Measurements from ENCODE around the gene CNN2. TPM values are rescaled to one million over a fixed set of nuclear protein-coding genes. Genes with fewer than 3 reads are reported as not detected.

Gene CNN2
- total RNA-seq (2011; cell fraction: chromatin; rRNA removed; ENCODE audit: low replicate concordance): 25.1 and 70.9 TPM in 2 replicates
- 40.8 and 41.4 TPM in 2 replicates for total RNA-seq (2011; cell fraction: nucleolus; rRNA removed)
- total RNA-seq (2011; cell fraction: nucleoplasm; rRNA removed): 34.4 and 52.1 TPM in 2 replicates
- total RNA-seq (2014; rRNA removed) (82.3 and 124 TPM in 2 replicates), total RNA-seq (2014; rRNA removed; fragmentation: Illumina TruSeq; extraction: Trizol) (33.7 and 45.6 TPM in 2 replicates), total RNA-seq (2015; rRNA removed; fragmentation: Illumina TruSeq; extraction: Trizol) (52.7 and 54.9 TPM in 2 replicates), total RNA-seq (2021) (161 and 174 TPM in 2 replicates), polyA plus RNA-seq (2011; rRNA removed) (36.4 and 61.3 TPM in 2 replicates), polyA plus RNA-seq (2014; fragmentation: Illumina TruSeq; extraction: Trizol) (123 and 158 TPM in 2 replicates), polyA plus RNA-seq (2014; fragmentation: Nextera tagmentation; extraction: Ambion mirVana) (10 to 100 TPM; 12.1 to 12.8 TPM), polyA plus RNA-seq (2014; rRNA removed) (71.3 and 73.3 TPM in 2 replicates), polyA minus RNA-seq (2011; rRNA and poly(A)+ RNA removed) (45.8 and 50.7 TPM in 2 replicates), Bru-seq, nascent RNA (percentile 80 among the genes with signal in this experiment), BruChase-seq, experiment 1, labeled RNA remaining after a 2-hour chase (percentile 81 among the genes with signal in this experiment), BruChase-seq, experiment 2, labeled RNA remaining after a 6-hour chase (percentile 86 among the genes with signal in this experiment)
- 82.9 and 105 TPM in 2 replicates for polyA plus RNA-seq (2011; cell fraction: cytosol; rRNA removed)
- polyA plus RNA-seq (2011; cell fraction: nucleus; rRNA removed): 42.5 and 55.7 TPM in 2 replicates
- 82.7 and 152 TPM in 2 replicates for polyA plus RNA-seq (2012)
- 132 and 161 TPM in 2 replicates for polyA minus RNA-seq (2011; cell fraction: cytosol; rRNA and poly(A)+ RNA removed)
- 9.0 and 15.9 TPM in 2 replicates for polyA minus RNA-seq (2011; cell fraction: nucleus; rRNA and poly(A)+ RNA removed)
- long read RNA-seq, experiment 1, transcript CNN2-201 (7 exons, 2,179 nt): minor isoform, 91 of 342 reads
- long read RNA-seq, experiment 1, transcript CNN2-206 (1 exons, 2,266 nt): major isoform, 206 of 342 reads
- long read RNA-seq, experiment 1, transcript CNN2-208 (6 exons, 828 nt): minor isoform, 14 of 342 reads
- long read RNA-seq, experiment 1, partial matches to known transcripts: 23 of 342 reads
- long read RNA-seq, experiment 1, other reads (novel, unspliced or antisense): 4 of 342 reads
- long read RNA-seq, experiment 2, transcript CNN2-206 (1 exons, 2,266 nt): minor isoform, 36 of 145 reads
- long read RNA-seq, experiment 2, transcript CNN2-201 (7 exons, 2,179 nt): major isoform, 84 of 145 reads
- long read RNA-seq, experiment 2, partial matches to known transcripts: 16 of 145 reads
- long read RNA-seq, experiment 2, other reads (novel, unspliced or antisense): 5 of 145 reads
- long read RNA-seq, experiment 3, transcript CNN2-206 (1 exons, 2,266 nt): minor isoform, 10 of 143 reads
- long read RNA-seq, experiment 3, transcript CNN2-201 (7 exons, 2,179 nt): major isoform, 121 of 143 reads
- long read RNA-seq, experiment 3, partial matches to known transcripts: 1 of 143 reads
- long read RNA-seq, experiment 3, other reads (novel, unspliced or antisense): 5 of 143 reads

DNA sequence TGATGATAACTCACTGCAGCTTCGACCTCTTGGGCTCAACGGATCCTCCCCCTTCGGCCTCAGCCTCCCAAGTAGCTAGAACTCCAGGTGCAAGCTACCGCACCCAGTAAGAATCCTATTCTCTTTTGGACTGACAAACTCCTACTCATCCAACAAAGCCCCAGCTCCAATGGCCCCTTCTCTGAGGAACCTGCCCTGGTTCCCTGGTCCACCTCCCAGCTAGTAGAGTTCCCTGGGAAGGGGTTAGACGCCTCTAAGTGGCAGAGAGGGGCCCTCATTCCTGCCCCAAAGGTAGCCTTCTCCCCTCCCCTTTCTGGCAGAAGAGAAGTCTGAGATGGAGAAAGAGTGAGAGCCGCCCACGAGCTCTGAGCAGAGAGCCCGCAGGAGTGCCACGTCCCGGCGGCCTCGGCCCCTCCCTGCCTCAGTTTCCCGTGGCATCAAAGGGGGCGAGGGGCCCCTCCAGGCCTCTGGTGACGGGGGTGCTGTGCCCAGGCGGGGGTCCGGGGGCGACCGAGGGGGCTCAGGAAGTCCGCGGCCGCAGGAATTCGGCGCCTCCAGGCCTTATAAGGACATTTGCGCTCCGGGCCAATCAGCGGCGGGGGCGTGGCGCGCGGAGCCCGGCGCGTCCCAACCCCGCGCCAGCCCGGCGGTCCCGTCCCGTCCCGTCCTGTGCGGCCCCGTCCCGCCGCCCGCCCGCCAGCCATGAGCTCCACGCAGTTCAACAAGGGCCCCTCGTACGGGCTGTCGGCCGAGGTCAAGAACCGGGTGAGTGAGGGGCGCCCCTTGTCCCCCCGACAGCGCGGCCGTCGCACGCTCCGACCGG, at the start of gene CNN2:
TSS of gene CNN2 (plus strand) at position 649 of the 823 bp plus-strand sequence. CDS start at position 703, 54 bp downstream.
- peak within 1 kb of the TSS; percentile 87 to 93 for H3K9ac ChIP-seq (ENCODE audit: insufficient read depth in 1 of 2, low read depth in 2 of 2, low read length in 2 of 2)
- FAIRE-seq (peak; percentile 80), ATAC-seq (peak; percentile 89), DNase-seq (ENCODE audit: extremely low read depth in 1 of 4, low spot score in 3 of 4) (peak; percentile 76 to 88 (median 82))
- H4K20me1 ChIP-seq (replicated peaks; ENCODE audit: control insufficient read depth, insufficient read depth, low read length): peaks cover 1% of the 10 kb centered on the region; the same call in 1 of the 2 replicates
- H3K36me3 ChIP-seq (ENCODE audit: control insufficient read depth, insufficient read depth, low read length): peaks cover 9% of the 10 kb centered on the region; the same call in 1 of the 3 replicates
- no peaks in the 10 kb centered on the region for H3K9me3 ChIP-seq (replicated peaks; ENCODE audit: control insufficient read depth, insufficient read depth, low read depth, low read length)
- H3K9me1 ChIP-seq (ENCODE audit: control insufficient read depth, insufficient read depth, low read length): no peaks in the 10 kb centered on the region
- H3K4me1 ChIP-seq (replicated peaks in 1 of 2; ENCODE audit: control insufficient read depth in 2 of 2, insufficient read depth in 2 of 2, low read length in 2 of 2): peaks cover 22 to 73% of the 10 kb centered on the region in 2 experiments
- WGBS (ENCODE audit: insufficient coverage, low coverage, missing lambda C conversion rate): 1% methylated on average over 34 of the region's 63 CpGs
- intact Hi-C loops (cut with micrococcal nuclease): no loop called here
- H3K79me2 ChIP-seq (ENCODE audit: control insufficient read depth, insufficient read depth, low read length): peaks cover 43% of the 10 kb centered on the region
- CTCF ChIA-PET (ENCODE audit: low intra/inter-chr PET ratio): interaction anchor here (0.5 kb wide), 1 partner anchor 169 kb away, joined by 3 read pairs; no protein-coding TSS in a partner anchor
- POLR2A ChIA-PET: interaction anchor here (0.5 to 8.5 kb wide), 13 partner anchors 9 to 1237 kb away, joined by 3 to 176 read pairs (median 3); partner anchors contain the start of genes ABCA7 and CIRBP
- no peaks in the 10 kb centered on the region for H3K27me3 ChIP-seq (ENCODE audit: control insufficient read depth in 2 of 2, insufficient read depth in 2 of 2, low read length in 2 of 2)
- peak within 1 kb of the TSS; percentile 87 for H3K4me3 ChIP-seq
- in situ Hi-C loops (cut with MboI): no loop called here
- BruUV-seq (replicated peaks): TSS peak; percentile 81
- H2AFZ ChIP-seq (ENCODE audit: low read depth, low read length): peak within 1 kb of the TSS; percentile 93
- peak within 1 kb of the TSS; percentile 98 for H3K27ac ChIP-seq (ENCODE audit: extremely low read depth, low read depth, low read length)
- peak within 1 kb of the TSS; percentile 77 for H3K4me2 ChIP-seq (ENCODE audit: insufficient read depth, low read length)
- TF ChIP-seq MAFG (tag; conservative IDR thresholded peaks at IDR 0.05) (no peak), MYBL2 (IDR thresholded peaks at IDR 0.05; ENCODE audit: low read depth) (no peak), MYBL2 (CRISPR knock-in tag; IDR thresholded peaks at IDR 0.05; ENCODE audit: borderline replicate concordance) (no peak), SREBF1 (IDR thresholded peaks at IDR 0.05; ENCODE audit: borderline replicate concordance, low read depth, low read length) (no peak), HNRNPK (IDR thresholded peaks at IDR 0.05; ENCODE audit: low read depth, low read length, poor library complexity, severe bottlenecking) (no peak), SFPQ (IDR thresholded peaks at IDR 0.05; ENCODE audit: low read depth, low read length) (no peak), ZNF780A (CRISPR knock-in tag; IDR thresholded peaks at IDR 0.05) (no peak), MEIS2 (IDR thresholded peaks at IDR 0.05; ENCODE audit: partially characterized antibody) (no peak), PHB2 (IDR thresholded peaks at IDR 0.05; ENCODE audit: low read depth) (no peak)
- TF ChIP-seq, protein P1, sequence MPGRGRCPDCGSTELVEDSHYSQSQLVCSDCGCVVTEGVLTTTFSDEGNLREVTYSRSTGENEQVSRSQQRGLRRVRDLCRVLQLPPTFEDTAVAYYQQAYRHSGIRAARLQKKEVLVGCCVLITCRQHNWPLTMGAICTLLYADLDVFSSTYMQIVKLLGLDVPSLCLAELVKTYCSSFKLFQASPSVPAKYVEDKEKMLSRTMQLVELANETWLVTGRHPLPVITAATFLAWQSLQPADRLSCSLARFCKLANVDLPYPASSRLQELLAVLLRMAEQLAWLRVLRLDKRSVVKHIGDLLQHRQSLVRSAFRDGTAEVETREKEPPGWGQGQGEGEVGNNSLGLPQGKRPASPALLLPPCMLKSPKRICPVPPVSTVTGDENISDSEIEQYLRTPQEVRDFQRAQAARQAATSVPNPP (IDR thresholded peaks at IDR 0.05; ENCODE audit: borderline replicate concordance, insufficient read depth, insufficient read length): no peak
